DOHH2 (cell line): ENCODE results near the gene PPFIA2.

ENCODE experiments used
- CTCF ChIP-seq: fragments of 200-600 bp; sonication (generic); IDR thresholded peaks from one replicate; pipeline ENCODE4 v1.5.1; 2014; ENCODE audit warnings: antibody characterized with exemption, mild to moderate bottlenecking, low read depth, low read length; ENCODE audit not compliant: poor library complexity, severe bottlenecking
- EZH2phosphoT487 ChIP-seq: fragments of 200-600 bp; sonication (generic); IDR thresholded peaks from 2 replicates; pipeline ENCODE4 v1.6.1; 2017; ENCODE audit warnings: borderline replicate concordance, mild to moderate bottlenecking, antibody characterized with exemption, low read length, moderate library complexity, mixed read lengths

- TF ChIP-seq CTCF (no peak), EZH2phosphoT487 (no peak)
Measured at GRCh38 chr12:81224626-81225025, 534.5 kb downstream of the PPFIA2 start.
